Thyroid gland (tissue), 4 donors: ENCODE measurements around the gene TLX3.

Experiments
- POLR2A ChIP-seq, 2 donors: fragments of 450-650 bp; IDR thresholded peaks; one replicate each; pipeline ENCODE4 v1.6.1; 2017; ENCODE audit warnings: antibody characterized with exemption in 2 of 2, mild to moderate bottlenecking in 2 of 2, moderate library complexity in 1 of 2
- TF ChIP-seq, protein P1 (sequence below), 6 experiments: fragments of 200-600 bp in 3 of 6; fragments of 450-650 bp in 3 of 6; sonication (generic) in 3 of 6; IDR thresholded peaks; one replicate each; pipeline ENCODE4 v1.5.1; 2016 to 2019; ENCODE audit warnings: antibody characterized with exemption in 6 of 6, mild to moderate bottlenecking in 2 of 6, inconsistent platforms in 1 of 6, moderate library complexity in 1 of 6

DNA sequence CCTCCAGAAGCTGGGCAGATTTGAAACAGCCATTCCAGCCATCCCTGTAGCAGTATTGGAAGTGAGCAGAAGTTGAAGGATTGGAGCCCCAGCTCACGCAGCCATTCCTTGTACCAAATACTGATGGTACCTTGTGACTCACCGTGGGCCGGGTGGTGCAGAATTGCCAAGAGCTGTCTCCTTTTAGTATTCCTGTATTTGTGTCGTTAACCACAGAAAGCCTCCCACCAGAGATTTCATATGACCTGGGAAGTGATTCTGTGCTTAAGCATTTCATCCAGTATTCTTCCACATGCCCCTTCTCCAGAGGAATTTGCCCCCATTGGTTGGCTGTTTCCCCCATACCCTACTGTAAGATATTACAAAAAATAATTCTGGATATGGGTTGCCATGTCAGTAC, 17.7 kb upstream of the TLX3 start:
- TF ChIP-seq, protein P1, sequence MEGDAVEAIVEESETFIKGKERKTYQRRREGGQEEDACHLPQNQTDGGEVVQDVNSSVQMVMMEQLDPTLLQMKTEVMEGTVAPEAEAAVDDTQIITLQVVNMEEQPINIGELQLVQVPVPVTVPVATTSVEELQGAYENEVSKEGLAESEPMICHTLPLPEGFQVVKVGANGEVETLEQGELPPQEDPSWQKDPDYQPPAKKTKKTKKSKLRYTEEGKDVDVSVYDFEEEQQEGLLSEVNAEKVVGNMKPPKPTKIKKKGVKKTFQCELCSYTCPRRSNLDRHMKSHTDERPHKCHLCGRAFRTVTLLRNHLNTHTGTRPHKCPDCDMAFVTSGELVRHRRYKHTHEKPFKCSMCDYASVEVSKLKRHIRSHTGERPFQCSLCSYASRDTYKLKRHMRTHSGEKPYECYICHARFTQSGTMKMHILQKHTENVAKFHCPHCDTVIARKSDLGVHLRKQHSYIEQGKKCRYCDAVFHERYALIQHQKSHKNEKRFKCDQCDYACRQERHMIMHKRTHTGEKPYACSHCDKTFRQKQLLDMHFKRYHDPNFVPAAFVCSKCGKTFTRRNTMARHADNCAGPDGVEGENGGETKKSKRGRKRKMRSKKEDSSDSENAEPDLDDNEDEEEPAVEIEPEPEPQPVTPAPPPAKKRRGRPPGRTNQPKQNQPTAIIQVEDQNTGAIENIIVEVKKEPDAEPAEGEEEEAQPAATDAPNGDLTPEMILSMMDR (IDR thresholded peaks at IDR 0.05) = no peak
- TF ChIP-seq POLR2A (IDR thresholded peaks at IDR 0.05) = no peak
